HEK293T (cell line): ENCODE data around the gene MOCS1.

ENCODE experiments used
- FOXA1 ChIP-seq: fragments of 450-650 bp; IDR thresholded peaks from 2 replicates; pipeline ENCODE4 v1.6.1; 2016; ENCODE audit warnings: mild to moderate bottlenecking
- HDGF ChIP-seq: fragments of 450-650 bp; IDR thresholded peaks from 2 replicates; pipeline ENCODE4 v1.6.1; 2017; ENCODE audit warnings: antibody characterized with exemption, borderline replicate concordance
- LEF1 ChIP-seq: fragments of 450-650 bp; IDR thresholded peaks from 2 replicates; pipeline ENCODE4 v1.6.1; 2017; ENCODE audit warnings: mild to moderate bottlenecking, borderline replicate concordance
- PKNOX1 ChIP-seq: fragments of 450-650 bp; IDR thresholded peaks from 2 replicates; pipeline ENCODE4 v1.6.1; 2016
- SP1 ChIP-seq: fragments of 450-650 bp; IDR thresholded peaks from 2 replicates; pipeline ENCODE4 v1.6.1; 2017
- SUZ12 ChIP-seq: fragments of 450-650 bp; IDR thresholded peaks from 2 replicates; pipeline ENCODE4 v1.6.1; 2016; ENCODE audit warnings: mild to moderate bottlenecking

- TF ChIP-seq HDGF (no peak), PKNOX1 (no peak), SP1 (no peak), FOXA1 (no peak), SUZ12 (no peak), LEF1 (no peak)
Observed at GRCh38 chr6:39887692-39888450, 46.4 kb downstream of the MOCS1 start.
